ENCODE data around the gene RNU5B-1. TPM values are rescaled to one million over a fixed set of nuclear protein-coding genes. Genes with fewer than 3 reads are reported as not detected.
"Not testable (repeated sequence)": the region's sequence is repeated elsewhere in the genome, so short reads cannot be mapped to it uniquely, and the experiment has no call there.

The RNU5B-1 gene
- total and polyA plus RNA-seq, 9 donors, result 22.1 to 67.7 (median 29.6) TPM; not detected in 4

DNA sequence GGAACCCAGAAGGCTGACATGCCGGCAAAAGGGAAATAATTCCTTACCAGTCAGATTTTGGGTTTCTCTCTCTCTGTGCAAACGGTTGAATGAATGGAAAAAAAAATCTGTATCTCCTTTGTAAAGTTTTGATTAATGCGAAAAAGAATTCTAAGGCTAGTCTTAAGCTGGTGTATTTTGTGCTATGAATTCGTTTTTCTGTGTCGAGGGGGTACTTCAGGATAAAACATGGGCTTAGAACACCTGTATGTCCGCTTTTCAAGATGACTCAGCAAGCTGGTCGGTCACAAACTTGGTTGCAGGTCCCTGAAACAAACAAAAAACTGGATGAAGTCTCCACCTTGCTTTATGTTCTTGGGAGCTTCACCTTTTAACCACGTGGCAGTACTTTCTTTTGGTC, 44.9 kb downstream of the RNU5B-1 start:
- H3K4me1 ChIP-seq (ENCODE audit: insufficient read depth), result no peaks in the 10 kb centered on the region
- 84 to 91% (median 87%) methylated on average over 8 of the region's 8 CpGs for WGBS, 3 donors
- H3K27me3 ChIP-seq, result no peaks in the 10 kb centered on the region
- no peaks in the 10 kb centered on the region for H3K9me3 ChIP-seq
- no peak overlapping the region for H3K27ac ChIP-seq
- no peak overlapping the region for H3K4me3 ChIP-seq
- intact Hi-C loops (cut with DNase I), result no loop called here
- TF ChIP-seq, protein P1, sequence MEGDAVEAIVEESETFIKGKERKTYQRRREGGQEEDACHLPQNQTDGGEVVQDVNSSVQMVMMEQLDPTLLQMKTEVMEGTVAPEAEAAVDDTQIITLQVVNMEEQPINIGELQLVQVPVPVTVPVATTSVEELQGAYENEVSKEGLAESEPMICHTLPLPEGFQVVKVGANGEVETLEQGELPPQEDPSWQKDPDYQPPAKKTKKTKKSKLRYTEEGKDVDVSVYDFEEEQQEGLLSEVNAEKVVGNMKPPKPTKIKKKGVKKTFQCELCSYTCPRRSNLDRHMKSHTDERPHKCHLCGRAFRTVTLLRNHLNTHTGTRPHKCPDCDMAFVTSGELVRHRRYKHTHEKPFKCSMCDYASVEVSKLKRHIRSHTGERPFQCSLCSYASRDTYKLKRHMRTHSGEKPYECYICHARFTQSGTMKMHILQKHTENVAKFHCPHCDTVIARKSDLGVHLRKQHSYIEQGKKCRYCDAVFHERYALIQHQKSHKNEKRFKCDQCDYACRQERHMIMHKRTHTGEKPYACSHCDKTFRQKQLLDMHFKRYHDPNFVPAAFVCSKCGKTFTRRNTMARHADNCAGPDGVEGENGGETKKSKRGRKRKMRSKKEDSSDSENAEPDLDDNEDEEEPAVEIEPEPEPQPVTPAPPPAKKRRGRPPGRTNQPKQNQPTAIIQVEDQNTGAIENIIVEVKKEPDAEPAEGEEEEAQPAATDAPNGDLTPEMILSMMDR (IDR thresholded peaks at IDR 0.05), result no peak
- no peak for TF ChIP-seq EP300 (IDR thresholded peaks at IDR 0.05)
- no peak for TF ChIP-seq POLR2A (IDR thresholded peaks at IDR 0.05)
- H3K36me3 ChIP-seq, result no peaks in the 10 kb centered on the region
- DNase-seq, result no peak

DNA sequence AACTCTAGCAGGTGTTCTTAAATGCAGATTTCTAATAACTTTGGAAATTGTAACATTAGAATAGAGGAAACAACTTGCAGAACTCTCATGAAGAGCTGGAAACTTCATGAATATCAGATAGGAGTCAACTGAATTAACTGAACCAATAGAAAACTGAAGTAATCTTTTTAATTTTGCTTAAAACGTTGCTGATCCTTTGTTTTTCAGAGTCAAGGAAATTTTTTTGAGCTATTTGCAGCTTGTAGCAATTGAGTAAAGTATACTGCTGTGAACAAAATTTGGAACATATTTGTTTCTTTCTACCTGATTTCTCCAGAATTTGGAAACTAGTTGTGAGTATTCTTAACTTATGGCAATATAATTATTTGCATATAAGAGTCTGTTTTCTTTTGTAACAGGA, 47.5 kb downstream of the RNU5B-1 start:
- H3K4me3 ChIP-seq; intact Hi-C loops (cut with DNase I); H3K36me3 ChIP-seq; H3K27ac ChIP-seq; H3K27me3 ChIP-seq; DNase-seq; H3K4me1 ChIP-seq (ENCODE audit: insufficient read depth); H3K9me3 ChIP-seq: not testable (repeated sequence)
- WGBS, 3 donors, result 66 to 68% (median 68%) methylated on average over 1 of the region's 1 CpG

Small RNA genes lying within 50 kb of the gene (small RNA-seq; reads per million reads assigned to genes)
- 7,383 reads per million, percentile 99 among the genes with 10 or more reads in this experiment for gene RNU5A-1
- 1,213 reads per million, percentile 97 among the genes with 10 or more reads in this experiment for gene RNU5B-1
- gene SNORA24B, result not detected

Other genes starting within 250 kb of the RNU5B-1 start
- gene RASL12, start 236.7 kb upstream of the RNU5B-1 start, total RNA-seq, result 10 to 100 TPM in 6 of 7 donors, 1 to 10 TPM in 1; 4.8 to 31.1 (median 14.2) TPM
- gene RASL12, start 236.7 kb upstream of the RNU5B-1 start, polyA plus RNA-seq, result 10 to 100 TPM; 19.1 to 24.8 TPM
- under 1 TPM in 4 of 7 donors, not detected in 3; 0.07 to 0.28 (median 0.11) TPM for gene KBTBD13, start 227.9 kb upstream of the RNU5B-1 start, total RNA-seq
- under 1 TPM; 0.07 to 0.10 TPM for gene KBTBD13, start 227.9 kb upstream of the RNU5B-1 start, polyA plus RNA-seq
- gene UBAP1L, start 189.5 kb upstream of the RNU5B-1 start, total RNA-seq, result 1 to 10 TPM; 4.4 to 9.9 (median 7.6) TPM
- 1 to 10 TPM; 2.5 to 4.4 TPM for gene UBAP1L, start 189.5 kb upstream of the RNU5B-1 start, polyA plus RNA-seq
- 10 to 100 TPM; 23.2 to 41.1 (median 32.8) TPM for gene PDCD7, start 170.9 kb upstream of the RNU5B-1 start, total RNA-seq
- 10 to 100 TPM; 16.4 to 29.8 TPM for gene PDCD7, start 170.9 kb upstream of the RNU5B-1 start, polyA plus RNA-seq
- 10 to 100 TPM; 37.1 to 44.2 (median 41.1) TPM for gene CLPX, start 119.3 kb upstream of the RNU5B-1 start, total RNA-seq
- 10 to 100 TPM; 19.0 to 44.4 TPM for gene CLPX, start 119.3 kb upstream of the RNU5B-1 start, polyA plus RNA-seq
- gene CILP, start 93.2 kb upstream of the RNU5B-1 start, total RNA-seq, result 10 to 100 TPM in 3 of 7 donors, 1 to 10 TPM in 4; 1.2 to 24.3 (median 4.6) TPM
- 10 to 100 TPM in 1 of 2 donors, 1 to 10 TPM in 1; 1.6 to 34.1 TPM for gene CILP, start 93.2 kb upstream of the RNU5B-1 start, polyA plus RNA-seq
- gene PARP16, start 17.8 kb upstream of the RNU5B-1 start, total RNA-seq, result 10 to 100 TPM in 5 of 7 donors, 1 to 10 TPM in 2; 8.8 to 20.2 (median 13.4) TPM
- gene PARP16, start 17.8 kb upstream of the RNU5B-1 start, polyA plus RNA-seq, result 10 to 100 TPM; 12.1 to 19.2 TPM
- not detected for gene RNU5A-1, start 8.6 kb upstream of the RNU5B-1 start, total RNA-seq
- not detected for gene RNU5A-1, start 8.6 kb upstream of the RNU5B-1 start, polyA plus RNA-seq
- 1 to 10 TPM in 4 of 7 donors, under 1 TPM in 3; 0.11 to 1.8 (median 1.2) TPM for gene IGDCC3, start 73.3 kb downstream of the RNU5B-1 start, total RNA-seq
- under 1 TPM; 0.47 to 0.48 TPM for gene IGDCC3, start 73.3 kb downstream of the RNU5B-1 start, polyA plus RNA-seq
- gene IGDCC4, start 118.3 kb downstream of the RNU5B-1 start, total RNA-seq, result 10 to 100 TPM in 5 of 7 donors, 1 to 10 TPM in 2; 5.4 to 40.4 (median 17.1) TPM
- gene IGDCC4, start 118.3 kb downstream of the RNU5B-1 start, polyA plus RNA-seq, result 10 to 100 TPM; 10.8 to 12.8 TPM
- gene DPP8, start 213.0 kb downstream of the RNU5B-1 start, total RNA-seq, result 10 to 100 TPM; 31.1 to 36.5 (median 34.1) TPM
- gene DPP8, start 213.0 kb downstream of the RNU5B-1 start, polyA plus RNA-seq, result 10 to 100 TPM; 13.7 to 14.9 TPM
- gene HACD3, start 225.8 kb downstream of the RNU5B-1 start, total RNA-seq, result 10 to 100 TPM; 51.6 to 70.3 (median 58.0) TPM
- 10 to 100 TPM; 39.2 to 96.6 TPM for gene HACD3, start 225.8 kb downstream of the RNU5B-1 start, polyA plus RNA-seq